HG03457 (cell line): Measurements from ENCODE around the gene USP37.
"Not testable (repeated sequence)": the region's sequence is repeated elsewhere in the genome, so short reads cannot be mapped to it uniquely, and the experiment has no call there.

Experiments
- ATAC-seq: cut with Tn5 transposase; IDR thresholded peaks from one replicate; pipeline ENCODE4 v1.9.1; 2021; ENCODE audit warnings: moderate number of reproducible peaks; ENCODE audit not compliant: unreplicated experiment

The USP37 gene

DNA sequence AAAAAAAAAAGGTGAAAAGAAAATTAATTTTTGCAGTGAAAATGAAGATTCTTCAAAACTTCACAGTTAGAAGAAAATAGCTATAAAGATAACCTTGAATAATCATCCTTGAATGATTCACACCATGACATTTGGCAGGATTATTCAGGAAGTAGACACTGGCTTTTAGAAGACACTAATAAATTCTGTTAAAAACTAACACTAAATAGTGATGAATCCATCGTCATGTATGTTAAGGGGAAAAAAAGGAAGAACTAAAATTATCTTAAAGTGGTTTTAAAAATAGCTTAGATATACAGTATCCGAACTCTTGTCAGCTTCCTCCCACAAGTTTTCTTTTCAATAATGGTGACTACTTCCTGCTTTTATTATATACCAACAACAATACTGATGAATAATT lies 10.2 kb downstream of the USP37 start:
- ATAC-seq: no peak

DNA sequence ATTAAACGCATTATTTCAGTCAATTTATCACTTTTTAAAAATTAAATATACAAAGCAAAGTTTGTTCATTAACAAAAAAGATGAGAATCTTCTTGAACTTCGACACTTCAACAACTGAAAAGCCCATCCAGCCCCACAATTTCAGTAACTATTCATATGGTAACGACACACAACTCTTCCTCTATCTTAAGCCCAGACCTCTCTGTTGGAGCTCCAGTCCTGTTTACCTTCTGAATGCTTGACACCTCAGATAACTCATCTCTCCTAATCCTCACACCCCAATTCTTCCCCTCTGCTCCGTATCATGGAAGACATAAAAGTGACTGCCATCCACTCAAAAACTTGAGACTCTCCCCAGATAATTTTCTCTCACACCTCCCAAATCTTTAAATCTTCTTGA lies 12.6 kb downstream of the USP37 start:
- no peak for ATAC-seq

DNA sequence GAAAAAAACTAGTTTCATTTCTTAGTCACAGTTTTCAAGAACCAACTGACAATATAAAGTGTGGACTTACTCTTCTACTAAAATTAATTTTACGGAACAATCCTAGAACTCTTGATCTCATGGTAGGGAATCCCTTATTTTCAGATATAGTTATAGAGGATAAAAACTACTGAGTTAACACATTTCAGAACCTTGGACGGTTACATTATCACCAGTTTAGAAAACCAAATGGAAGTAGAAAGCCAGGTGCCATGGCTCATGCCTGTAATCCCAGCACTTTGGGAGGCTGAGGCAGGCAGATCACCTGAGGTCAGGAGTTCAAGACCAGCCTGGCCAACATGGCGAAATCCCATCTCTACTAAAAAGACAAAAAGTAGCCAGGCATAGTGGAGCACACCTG lies 13.9 kb downstream of the USP37 start:
- not testable (repeated sequence) for ATAC-seq

DNA sequence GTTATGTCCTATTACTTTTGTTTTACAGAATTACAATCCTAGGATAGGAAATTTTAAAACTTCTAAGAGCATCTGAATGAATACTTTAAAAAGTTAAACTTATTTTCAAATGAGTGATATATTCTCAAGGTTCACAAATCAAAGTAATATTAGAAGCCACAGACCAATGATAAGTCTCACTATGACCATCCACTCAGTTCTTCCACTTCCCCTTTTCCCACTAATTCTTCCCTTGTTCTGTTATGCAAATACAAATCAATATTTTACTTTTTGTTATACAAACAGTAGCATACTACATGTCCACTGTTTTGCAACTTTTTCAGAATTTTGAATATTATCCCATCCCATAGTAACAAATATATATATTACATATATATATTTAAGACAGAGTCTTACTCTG lies 20.2 kb downstream of the USP37 start:
- ATAC-seq: no peak

DNA sequence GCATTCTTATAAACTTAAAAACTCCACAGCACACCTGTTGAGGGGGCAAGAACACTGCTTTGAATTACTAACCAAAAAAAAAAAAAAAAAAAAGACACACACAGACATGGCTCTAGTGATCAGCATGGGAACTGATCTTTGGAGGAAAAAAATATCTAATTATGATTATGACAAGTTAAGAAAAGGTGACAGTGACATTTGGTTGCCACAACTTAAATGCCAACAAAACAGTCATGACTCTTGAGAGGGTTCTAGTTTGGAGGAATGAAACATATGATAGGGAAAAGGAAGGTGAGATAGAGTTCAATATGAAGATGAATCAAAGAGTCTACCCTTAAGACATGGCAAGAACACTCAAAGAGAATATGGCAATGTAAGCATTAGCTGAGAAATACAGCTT lies 20.6 kb downstream of the USP37 start:
- ATAC-seq: no peak

DNA sequence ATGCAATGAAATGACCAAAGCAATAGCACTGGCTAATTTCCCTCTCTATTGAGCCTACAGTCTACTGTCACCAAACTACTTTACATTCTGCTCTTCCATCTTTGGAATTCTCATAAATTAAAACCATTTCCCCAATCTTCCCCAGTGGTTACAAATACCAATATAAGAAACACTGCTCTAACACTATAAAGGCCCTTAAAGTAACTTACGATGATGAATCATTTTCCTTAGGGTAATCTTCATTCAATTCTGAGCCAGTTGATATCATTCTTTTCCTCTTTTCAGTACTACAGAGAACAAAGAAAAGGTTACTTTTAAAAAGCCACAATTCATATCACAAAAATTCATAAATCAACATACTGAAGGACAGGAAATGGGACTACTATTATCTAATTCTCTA lies 22.1 kb downstream of the USP37 start:
- no peak for ATAC-seq

DNA sequence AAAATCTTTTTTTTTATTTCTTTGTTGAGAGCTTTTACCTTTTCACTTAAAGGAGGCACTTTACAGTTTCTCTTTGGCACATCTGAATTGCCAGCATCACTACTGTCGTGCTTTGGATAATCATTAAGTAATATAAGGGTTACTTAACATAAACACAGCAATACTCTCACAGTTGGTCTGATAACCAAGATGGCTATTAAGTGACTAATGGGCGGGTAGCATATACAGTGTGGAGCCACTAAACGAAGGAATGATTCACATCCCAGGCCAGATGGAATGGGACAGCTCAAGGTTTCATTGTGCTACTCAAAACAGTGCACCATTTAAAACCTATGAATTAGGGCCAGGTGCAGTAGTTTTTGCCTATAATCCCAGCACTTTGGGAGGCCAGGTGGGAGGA lies 28.1 kb downstream of the USP37 start:
- ATAC-seq: no peak

DNA sequence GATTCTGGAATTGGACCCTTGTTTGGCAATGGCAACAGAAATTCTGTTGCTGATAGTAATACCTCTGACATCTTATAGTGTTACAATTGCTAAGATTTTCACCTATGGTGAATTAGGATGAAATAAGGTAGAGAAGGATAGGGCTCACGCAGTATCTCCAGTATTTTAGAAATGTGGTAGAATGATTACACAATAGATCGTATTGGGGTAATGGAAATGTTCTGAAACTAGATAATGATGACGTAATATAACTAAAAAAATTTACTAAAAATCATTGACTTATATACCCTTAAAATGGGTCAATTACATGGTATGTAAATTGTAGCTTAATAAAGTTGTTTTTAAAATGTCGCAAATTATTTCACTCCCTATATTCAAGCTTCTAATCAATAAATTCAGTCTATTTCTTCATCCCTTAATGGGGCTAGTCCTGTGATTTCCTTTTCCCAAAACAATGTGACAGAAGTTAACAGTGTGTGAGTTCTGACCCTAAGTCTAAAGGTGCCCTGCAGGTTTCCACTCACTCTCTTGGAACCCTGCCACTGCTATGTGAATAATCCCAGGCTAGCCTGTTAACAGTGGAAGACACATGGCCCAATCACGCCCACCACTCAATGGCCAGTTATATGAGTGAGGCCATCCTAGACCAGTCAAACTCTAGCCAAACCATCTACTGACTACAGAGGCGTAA lies 31.2 kb downstream of the USP37 start:
- no peak for ATAC-seq

DNA sequence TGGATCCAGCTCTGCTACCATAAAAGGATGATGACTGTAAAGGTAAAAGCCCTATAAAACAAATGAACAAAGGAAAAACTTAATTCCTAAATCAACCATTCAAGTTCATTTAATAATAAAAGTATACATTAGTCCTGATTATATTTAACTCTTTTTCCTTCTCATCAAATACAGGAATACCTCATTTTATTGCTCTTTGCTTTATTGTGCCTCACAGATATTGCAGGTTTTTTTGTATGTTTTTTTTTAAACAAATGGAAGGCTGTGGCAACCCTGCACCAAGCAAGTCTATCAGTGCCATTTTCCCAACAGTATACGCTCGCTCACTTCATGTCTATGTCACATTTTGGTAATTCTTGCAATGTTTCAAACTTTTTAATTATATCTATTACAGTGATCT lies 38.2 kb downstream of the USP37 start:
- no peak for ATAC-seq

DNA sequence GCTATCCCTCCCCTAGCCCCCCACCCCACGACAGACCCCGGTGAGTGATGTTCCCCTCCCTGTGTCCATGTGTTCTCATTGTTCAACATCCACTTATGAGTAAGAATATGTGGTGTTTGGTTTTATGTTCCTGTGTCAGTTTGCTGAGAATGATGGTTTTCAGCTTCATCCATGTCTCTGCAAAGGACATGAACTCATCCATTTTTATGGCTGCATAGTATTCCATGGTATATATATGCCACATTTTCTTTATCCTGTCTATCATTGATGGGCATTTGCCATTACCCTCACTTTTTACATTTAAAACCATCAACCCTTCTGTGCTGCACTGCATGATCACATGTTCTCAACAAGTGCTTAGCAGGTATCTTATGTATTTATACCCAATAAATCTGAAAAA lies 39.7 kb downstream of the USP37 start:
- ATAC-seq: not testable (repeated sequence)

DNA sequence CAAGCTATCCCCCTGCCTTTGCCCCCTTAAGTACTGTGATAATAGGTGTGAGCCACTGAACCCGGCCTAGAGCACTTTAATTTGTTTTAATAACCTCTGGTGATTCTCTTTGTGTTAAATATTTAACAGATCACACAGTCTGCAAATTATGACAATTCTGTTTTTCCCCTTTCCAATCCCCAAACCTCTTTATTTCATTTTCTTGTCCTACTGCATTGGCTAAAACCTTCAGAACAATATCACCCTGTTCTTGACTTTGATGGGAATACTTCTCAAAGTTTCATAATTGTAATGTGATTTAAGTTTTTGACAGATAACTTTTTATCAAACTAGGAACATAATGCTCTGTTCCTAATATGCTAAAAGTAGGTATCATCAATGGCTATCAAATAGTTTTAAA lies 44.5 kb downstream of the USP37 start:
- ATAC-seq: no peak

DNA sequence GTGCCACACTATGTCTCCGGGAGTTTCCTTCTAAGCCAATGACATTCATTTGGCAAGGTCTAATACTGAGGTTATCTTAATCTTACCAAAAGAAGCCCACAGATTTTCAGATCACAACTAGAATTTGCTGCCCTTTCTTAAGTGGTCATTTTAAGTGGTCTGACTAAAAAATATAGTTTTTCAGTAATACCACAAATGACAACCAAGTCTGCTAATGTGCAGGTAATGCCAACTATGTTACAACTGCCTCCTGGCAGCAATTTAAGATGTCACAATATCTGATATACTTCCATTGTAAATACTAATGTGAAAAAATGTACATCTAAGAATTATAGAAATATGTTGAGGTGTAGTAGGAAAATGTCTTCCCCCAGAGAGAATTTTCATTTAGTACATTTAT lies 49.3 kb downstream of the USP37 start:
- no peak for ATAC-seq

DNA sequence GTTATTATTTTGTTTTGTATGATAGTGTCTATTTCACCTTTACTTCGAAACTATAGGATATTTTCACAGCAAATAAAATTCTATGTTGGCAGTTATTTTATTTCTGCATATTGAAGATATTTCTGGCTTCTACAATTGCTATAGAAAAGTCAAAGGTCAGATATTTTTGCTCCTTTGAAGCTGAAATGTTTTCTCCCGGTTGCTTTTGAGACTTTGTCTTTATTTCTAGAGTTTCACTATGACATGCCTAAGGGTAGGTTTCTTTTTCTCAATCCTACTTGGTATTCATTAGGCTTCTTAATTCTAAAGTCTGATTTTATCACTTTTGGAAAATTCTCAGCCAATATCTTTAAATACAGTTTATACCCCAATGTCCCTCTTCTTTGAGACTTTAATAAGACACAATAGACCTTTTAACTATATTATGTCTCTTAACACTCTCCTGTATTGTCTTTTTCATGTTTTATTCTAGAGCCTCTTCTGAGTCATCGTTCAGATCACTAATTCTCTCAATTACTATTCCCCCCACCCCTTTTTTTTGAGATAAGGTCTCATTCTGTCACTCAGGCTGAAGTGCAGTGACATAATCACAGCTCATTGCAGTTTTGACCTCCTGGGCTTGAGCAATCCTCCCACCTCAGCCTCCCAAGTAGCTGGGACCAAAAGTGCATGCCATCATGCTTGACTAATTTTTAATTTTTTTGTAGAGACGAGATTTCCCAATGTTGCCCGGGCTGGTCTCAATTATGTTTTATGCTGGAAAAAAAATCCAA lies 50.5 kb downstream of the USP37 start:
- no peak for ATAC-seq

DNA sequence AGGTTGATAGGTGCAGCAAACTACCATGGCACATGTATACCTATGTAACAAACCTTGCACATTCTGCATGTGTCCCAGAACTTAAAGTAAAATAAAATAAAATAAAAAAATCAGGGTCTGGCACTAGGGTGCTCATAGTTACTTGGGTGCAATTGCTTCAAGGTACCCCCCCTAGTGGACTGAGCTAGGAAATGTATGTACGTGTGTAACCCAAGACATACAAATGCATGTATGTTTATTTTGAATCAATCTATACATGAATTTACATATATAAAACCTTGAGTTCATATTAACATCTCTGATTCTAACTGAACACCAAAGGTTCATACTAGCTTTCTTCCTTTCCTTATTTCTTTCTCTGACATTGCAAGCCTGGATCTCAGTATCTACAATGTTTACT lies 51.5 kb downstream of the USP37 start:
- ATAC-seq: no peak

DNA sequence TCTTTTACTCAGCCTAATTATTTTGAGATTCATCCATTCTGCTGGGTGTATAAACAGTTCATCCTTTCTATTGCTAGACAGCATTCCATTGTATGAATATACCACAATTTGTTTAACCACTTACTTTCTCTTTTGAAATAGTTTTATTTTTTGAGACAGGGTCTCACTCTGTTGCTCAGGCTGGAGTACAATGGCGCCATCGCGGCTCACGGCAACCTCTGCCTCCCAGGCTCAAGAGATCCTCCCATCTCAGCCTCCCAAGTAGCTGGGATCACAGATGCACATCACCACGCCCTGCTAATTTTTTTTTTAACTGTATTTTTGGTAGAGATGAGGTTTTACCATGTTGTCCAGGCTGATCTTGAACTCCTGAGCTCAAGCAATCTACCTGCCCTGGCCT lies 54.5 kb downstream of the USP37 start:
- no peak for ATAC-seq

DNA sequence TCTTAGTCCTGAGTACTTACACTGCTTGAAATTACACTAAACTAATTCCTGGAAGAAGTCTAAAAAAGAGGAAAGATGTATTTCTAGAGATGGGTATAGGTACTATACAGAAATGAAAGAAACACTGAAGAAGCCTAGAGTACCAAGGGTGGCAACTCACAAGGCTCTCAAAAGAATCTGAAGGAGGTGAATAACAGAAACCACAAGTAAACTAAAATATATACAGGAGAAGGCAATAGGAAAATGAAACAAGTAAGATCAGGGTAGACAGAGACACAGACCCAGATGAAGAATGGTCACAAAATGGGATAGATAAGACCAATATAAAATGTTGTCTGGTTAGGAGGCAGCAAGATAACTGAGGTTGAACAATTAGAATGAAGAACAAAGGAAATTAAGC lies 59.9 kb downstream of the USP37 start:
- no peak for ATAC-seq

DNA sequence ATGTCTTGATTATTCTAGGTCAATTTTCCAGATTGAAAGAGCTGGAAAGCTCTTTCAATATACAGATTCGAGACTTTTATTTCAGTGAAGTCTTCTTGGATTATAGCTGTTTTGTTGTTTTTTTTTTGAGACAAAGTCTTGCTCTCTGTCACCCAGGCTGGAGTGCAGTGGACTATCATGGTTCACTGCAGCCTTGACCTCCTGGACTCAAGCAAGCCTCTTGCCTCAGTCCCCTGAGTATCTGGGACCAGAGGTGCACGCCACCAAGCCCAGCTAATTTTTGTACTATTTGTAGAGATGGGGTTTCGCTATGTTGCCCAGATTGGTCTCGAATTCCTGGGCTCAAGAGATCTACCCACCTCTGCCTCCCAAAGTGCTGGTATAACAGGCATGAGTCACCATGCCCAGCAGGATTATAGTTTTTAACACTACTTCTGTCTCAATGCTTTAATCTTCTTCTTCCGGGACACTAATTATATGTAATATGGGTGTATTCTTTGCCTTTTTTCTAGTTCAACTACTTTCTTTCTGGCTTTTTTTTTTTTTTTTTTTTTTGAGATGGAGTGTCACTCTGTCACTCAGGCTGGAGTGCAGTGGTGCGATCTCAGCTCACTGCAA lies 62.3 kb downstream of the USP37 start:
- no peak for ATAC-seq

DNA sequence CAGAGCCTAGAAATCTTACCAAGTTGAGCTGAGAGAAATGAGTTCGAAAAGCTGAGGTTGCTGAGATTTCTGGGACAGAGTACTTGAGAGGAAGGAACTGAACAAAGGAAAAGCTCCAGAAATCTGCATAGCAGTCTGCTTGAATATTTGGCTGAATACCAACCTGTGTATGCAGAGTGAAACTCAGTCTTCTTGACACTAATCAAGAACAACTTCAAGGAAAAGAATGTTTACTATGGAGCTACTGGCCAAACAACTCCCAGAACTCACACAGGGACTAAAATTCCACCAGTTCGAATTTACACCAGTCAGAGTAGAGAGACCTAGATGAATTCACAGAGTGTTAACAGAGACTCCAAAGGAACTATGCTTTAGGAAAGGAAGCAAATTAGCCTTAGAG lies 66.5 kb downstream of the USP37 start:
- ATAC-seq: no peak

DNA sequence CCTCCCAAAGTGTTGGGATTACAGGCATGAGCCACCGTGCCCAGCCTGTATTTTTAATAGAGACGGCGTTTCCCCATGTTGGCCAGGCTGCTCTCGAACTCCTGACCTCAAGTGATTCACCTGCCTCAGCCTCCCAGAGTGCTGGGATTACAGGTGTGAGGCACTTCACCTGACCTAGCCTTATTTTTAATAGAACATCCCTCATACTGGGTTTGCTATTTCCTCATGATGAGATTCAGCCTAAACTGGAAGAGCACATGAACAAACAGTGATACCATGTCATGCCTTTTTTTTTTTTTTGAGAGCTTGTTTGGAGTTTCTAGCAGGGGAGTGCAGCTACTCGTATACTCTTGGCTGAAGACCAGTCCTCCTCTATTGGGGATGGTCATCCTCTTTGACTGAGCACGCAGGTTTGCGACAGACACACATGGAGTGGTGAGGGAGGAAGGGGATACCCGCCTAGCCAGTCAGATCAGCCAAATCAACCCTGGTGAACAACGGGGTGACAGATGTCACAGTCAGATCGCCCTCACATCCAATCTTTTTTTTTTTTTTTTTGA lies 67.6 kb downstream of the USP37 start:
- ATAC-seq: no peak

DNA sequence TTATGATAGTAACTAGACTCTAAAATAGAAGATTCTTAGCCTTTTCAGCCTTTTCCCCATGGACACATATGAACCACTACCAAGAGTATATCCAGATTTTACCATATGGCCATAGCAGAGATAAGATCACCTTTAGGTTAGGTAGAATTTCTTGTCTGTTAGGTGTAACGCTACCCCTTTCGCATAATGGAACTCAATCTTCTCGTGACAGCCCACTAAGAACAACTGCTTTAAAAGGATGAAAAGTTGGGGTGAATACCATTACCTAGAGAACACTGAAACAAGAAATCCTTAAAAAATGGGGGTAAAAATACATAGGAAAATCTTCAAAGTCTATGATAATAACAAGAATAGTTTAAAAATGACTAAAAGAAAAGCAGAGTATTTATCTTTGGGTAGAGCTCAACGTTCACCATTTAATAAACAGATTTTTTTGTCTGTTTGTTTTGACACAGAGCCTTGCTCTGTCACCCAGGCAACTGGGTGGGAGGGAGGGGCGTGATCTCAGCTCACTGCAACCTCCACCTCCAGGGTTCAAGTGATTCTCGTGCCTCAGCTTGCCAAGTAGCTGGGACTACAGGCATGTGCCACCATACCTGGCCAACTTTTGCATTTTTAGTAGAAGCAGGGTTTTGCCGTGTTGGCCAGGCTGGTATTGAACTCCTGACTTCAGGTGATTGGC lies 82.0 kb downstream of the USP37 start:
- ATAC-seq: no peak

DNA sequence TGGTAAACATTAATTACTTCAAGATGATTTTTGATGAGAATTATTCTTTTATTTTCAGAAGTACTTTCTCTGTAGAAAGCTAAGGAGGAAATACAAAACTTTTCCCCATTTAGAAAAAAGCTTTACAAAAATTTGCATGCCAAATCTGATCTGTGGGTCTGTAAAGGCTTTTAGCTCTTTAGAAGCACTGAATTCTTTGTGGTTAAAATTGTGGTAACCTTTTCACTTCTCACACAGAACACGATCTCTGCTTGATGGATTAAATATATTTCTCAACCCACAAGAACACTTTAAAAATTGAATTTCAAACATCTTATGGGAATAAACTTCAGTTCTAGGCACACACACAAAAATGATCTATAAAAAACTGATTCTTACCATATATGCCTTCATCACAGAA lies 85.5 kb downstream of the USP37 start:
- ATAC-seq: no peak
